Right forelimb (tissue), 1 donor: Measurements from ENCODE around the gene CXCR5.
A peak's percentile ranks its signal among the peaks of the same experiment; 100 is the strongest.

Source experiments
- DNase-seq: peaks from one replicate; pipeline ENCODE4 v3.0.0-alpha.2; 2018

Gene CXCR5

GRCh38 chr11:118899706-118900360 is 16.1 kb downstream of the CXCR5 start:
- DNase-seq: no peak

- no peak for DNase-seq
Measured at GRCh38 chr11:118900535-118901384, 17.1 kb downstream of the CXCR5 start.

- no peak for DNase-seq
Measured at GRCh38 chr11:118901494-118902335, 18.0 kb downstream of the CXCR5 start.

GRCh38 chr11:118902336-118903203 is 18.9 kb downstream of the CXCR5 start:
- no peak for DNase-seq

GRCh38 chr11:118903204-118904015 is 19.7 kb downstream of the CXCR5 start:
- no peak for DNase-seq

GRCh38 chr11:118907051-118908042 is 23.7 kb downstream of the CXCR5 start:
- DNase-seq: peak; percentile 91

GRCh38 chr11:118908264-118908663 is 24.6 kb downstream of the CXCR5 start:
- no peak for DNase-seq

- DNase-seq: peak; percentile 94
Measured at GRCh38 chr11:118908901-118909618, 25.4 kb downstream of the CXCR5 start.

GRCh38 chr11:118909619-118910308 is 26.1 kb downstream of the CXCR5 start:
- peak; percentile 66 for DNase-seq

GRCh38 chr11:118910309-118911112 is 26.8 kb downstream of the CXCR5 start:
- peak; percentile 93 for DNase-seq

GRCh38 chr11:118911113-118911879 is 27.6 kb downstream of the CXCR5 start:
- no peak for DNase-seq

- no peak for DNase-seq
Measured at GRCh38 chr11:118911880-118912741, 28.4 kb downstream of the CXCR5 start.

GRCh38 chr11:118912742-118913410 is 29.2 kb downstream of the CXCR5 start:
- DNase-seq: no peak

GRCh38 chr11:118913411-118914125 is 29.9 kb downstream of the CXCR5 start:
- no peak for DNase-seq
